ENCODE measurements around the gene IFNGR2. TPM values are rescaled to one million over a fixed set of nuclear protein-coding genes. Genes with fewer than 3 reads are reported as not detected.
A peak's percentile ranks its signal among the peaks of the same experiment; 100 is the strongest.

The IFNGR2 gene
- total and polyA plus RNA-seq, 2 of the 13 experiments (the other 11 are each of a cell fraction or from before 2014, with no cell fraction given), result 61.3 to 117 TPM

- TF ChIP-seq PRDM15 (CRISPR knock-in tag; IDR thresholded peaks at IDR 0.05) (no peak), ZNF503 (CRISPR knock-in tag; IDR thresholded peaks at IDR 0.05) (no peak), JARID2 (CRISPR knock-in tag; IDR thresholded peaks at IDR 0.05; ENCODE audit: insufficient replicate concordance) (no peak), CEBPG (CRISPR knock-in tag; IDR thresholded peaks at IDR 0.05) (no peak), ZNF879 (CRISPR knock-in tag; IDR thresholded peaks at IDR 0.05) (no peak), ELF1 (CRISPR knock-in tag; IDR thresholded peaks at IDR 0.05) (no peak), KDM2A (CRISPR knock-in tag; IDR thresholded peaks at IDR 0.05; ENCODE audit: borderline replicate concordance, low read depth) (no peak), ZNF749 (CRISPR knock-in tag; IDR thresholded peaks at IDR 0.05; ENCODE audit: borderline replicate concordance) (no peak), HOXA7 (CRISPR knock-in tag; IDR thresholded peaks at IDR 0.05) (no peak), BHLHE40 (IDR thresholded peaks at IDR 0.05; ENCODE audit: low read length) (no peak), HOXD1 (CRISPR knock-in tag; IDR thresholded peaks at IDR 0.05) (no peak), HCFC1 (IDR thresholded peaks at IDR 0.05; ENCODE audit: low read depth, low read length) (no peak), PBX3 (CRISPR knock-in tag; IDR thresholded peaks at IDR 0.05; ENCODE audit: borderline replicate concordance) (no peak), ZNF678 (CRISPR knock-in tag; IDR thresholded peaks at IDR 0.05) (no peak), SNAPC2 (CRISPR knock-in tag; IDR thresholded peaks at IDR 0.05) (no peak), MXD1 (CRISPR knock-in tag; IDR thresholded peaks at IDR 0.05) (no peak; the same call in 1 of the 2 replicates), DNMT1 (CRISPR knock-in tag; IDR thresholded peaks at IDR 0.05) (no peak), NCOA2 (CRISPR knock-in tag; IDR thresholded peaks at IDR 0.05) (no peak), TEAD2 (CRISPR knock-in tag; IDR thresholded peaks at IDR 0.05) (no peak), PHF8 (CRISPR knock-in tag; IDR thresholded peaks at IDR 0.05) (peak; percentile 51; the same call in 1 of the 2 replicates), NBN (conservative IDR thresholded peaks at IDR 0.05) (no peak), SRSF4 (IDR thresholded peaks at IDR 0.05; ENCODE audit: low read depth, low read length, poor library complexity, severe bottlenecking) (no peak), ZBTB42 (CRISPR knock-in tag; IDR thresholded peaks at IDR 0.05) (0 out of 2 replicates have a peak, but pooled peaks have one; percentile 26), PRPF4 (IDR thresholded peaks at IDR 0.05; ENCODE audit: low read depth, low read length, poor library complexity, severe bottlenecking) (no peak), HDAC1 (CRISPR knock-in tag; IDR thresholded peaks at IDR 0.05) (peak; percentile 14; the same call in 1 of the 2 replicates)
Observed at GRCh38 chr21:33403786-33404585, 773 bp downstream of the IFNGR2 start (continued).

Data from HepG2 (cell line).